HEK293 (cell line): ENCODE data around the gene TMEM135.

Source experiments
- CTCF ChIA-PET: fragments of 350-600 bp; formaldehyde crosslinking; extraction: SDS; loops from one replicate; lab custom pipeline; 2021; ENCODE audit warnings: antibody characterized with exemption; lab: Yijun Ruan, JAX
- POLR2A ChIA-PET: fragments of 300-600 bp; formaldehyde crosslinking; extraction: SDS; loops from one replicate; lab custom pipeline; 2020; ENCODE audit warnings: antibody characterized with exemption, inconsistent platforms; lab: Yijun Ruan, JAX
- H3K27ac ChIP-seq: fragments of 200-500 bp; sonication (Bioruptor generic); 2 replicates; pipeline ENCODE4 v1.5.1; 2014; ENCODE audit warnings: low read depth, low read length, control low read depth, inconsistent platforms; ENCODE audit errors: extremely low read depth
- H3K36me3 ChIP-seq, 2 experiments: fragments of 200-500 bp in 1 of 2; sonication (Bioruptor generic) in 1 of 2; 1 replicate in 1 of 2; 2 replicates in 1 of 2; pipeline ENCODE4 v1.5.1; 2014 to 2017; ENCODE audit warnings: inconsistent platforms in 2 of 2, low read length in 2 of 2; ENCODE audit not compliant: control insufficient read depth in 2 of 2, insufficient read depth in 1 of 2
- H3K4me1 ChIP-seq: fragments of 200-500 bp; sonication (Bioruptor generic); 2 replicates; pipeline ENCODE4 v1.5.1; 2014; ENCODE audit warnings: mild to moderate bottlenecking, low read length, inconsistent platforms; ENCODE audit not compliant: control insufficient read depth, insufficient read depth
- H3K4me3 ChIP-seq: 2 replicates; pipeline ENCODE4 v1.5.1; 2011; ENCODE audit warnings: low read depth, mild to moderate bottlenecking, control low read depth, low read length, moderate library complexity
- H3K9me3 ChIP-seq: fragments of 200-500 bp; sonication (Bioruptor generic); 2 replicates; pipeline ENCODE4 v1.5.1; 2014; ENCODE audit warnings: low read depth, low read length, inconsistent platforms; ENCODE audit not compliant: control insufficient read depth, insufficient read depth
- ATF2 ChIP-seq: fragments of 450-650 bp; formaldehyde crosslinking; IDR thresholded peaks from 2 replicates; pipeline ENCODE4 v1.5.1; 2016; ENCODE audit warnings: missing biosample characterization, missing genetic modification characterization, low read depth
- BCL11B ChIP-seq: fragments of 450-650 bp; formaldehyde crosslinking; IDR thresholded peaks from 2 replicates; pipeline ENCODE4 v1.5.1; 2016; ENCODE audit warnings: low read depth, missing biosample characterization, missing genetic modification characterization
- FEZF1 ChIP-seq: fragments of 450-650 bp; formaldehyde crosslinking; IDR thresholded peaks from 2 replicates; pipeline ENCODE4 v1.5.1; 2016; ENCODE audit warnings: missing biosample characterization, missing genetic modification characterization
- GLI2 ChIP-seq: fragments of 450-650 bp; formaldehyde crosslinking; IDR thresholded peaks from 2 replicates; pipeline ENCODE4; 2017; ENCODE audit warnings: missing biosample characterization, missing genetic modification characterization, low read depth, borderline replicate concordance
- KLF17 ChIP-seq: fragments of 450-650 bp; formaldehyde crosslinking; IDR thresholded peaks from 2 replicates; pipeline ENCODE4 v1.5.1; 2016; ENCODE audit warnings: missing biosample characterization, missing genetic modification characterization
- MZF1 ChIP-seq: fragments of 450-650 bp; formaldehyde crosslinking; IDR thresholded peaks from 2 replicates; pipeline ENCODE4 v1.5.1; 2017; ENCODE audit warnings: missing biosample characterization, missing genetic modification characterization, borderline replicate concordance
- SETDB1 ChIP-seq: IDR thresholded peaks from one replicate; pipeline ENCODE4 v1.6.1; 2017; ENCODE audit warnings: mild to moderate bottlenecking, low read length, moderate library complexity, mixed read lengths; ENCODE audit not compliant: insufficient read length
- ZBTB11 ChIP-seq: fragments of 450-650 bp; formaldehyde crosslinking; conservative IDR thresholded peaks from 2 replicates; pipeline ENCODE4 v1.5.1; 2016; ENCODE audit warnings: low read depth, missing biosample characterization, missing genetic modification characterization
- ZBTB17 ChIP-seq: fragments of 450-650 bp; formaldehyde crosslinking; IDR thresholded peaks from 2 replicates; pipeline ENCODE4 v1.5.1; 2016; ENCODE audit warnings: missing biosample characterization, missing genetic modification characterization
- ZBTB21 ChIP-seq: fragments of 450-650 bp; formaldehyde crosslinking; IDR thresholded peaks from 2 replicates; pipeline ENCODE4 v1.5.1; 2017; ENCODE audit warnings: missing biosample characterization, missing genetic modification characterization
- ZBTB49 ChIP-seq: fragments of 450-650 bp; formaldehyde crosslinking; IDR thresholded peaks from 2 replicates; pipeline ENCODE4 v1.5.1; 2016; ENCODE audit warnings: missing biosample characterization, missing genetic modification characterization, low read depth
- ZBTB7A ChIP-seq: fragments of 450-650 bp; formaldehyde crosslinking; IDR thresholded peaks from 2 replicates; pipeline ENCODE4 v1.5.1; 2016; ENCODE audit warnings: low read depth, missing biosample characterization, missing genetic modification characterization
- ZNF174 ChIP-seq: fragments of 450-650 bp; formaldehyde crosslinking; IDR thresholded peaks from 2 replicates; pipeline ENCODE4 v1.5.0; 2017; ENCODE audit warnings: missing biosample characterization, mild to moderate bottlenecking, missing genetic modification characterization
- ZNF223 ChIP-seq: fragments of 450-650 bp; formaldehyde crosslinking; IDR thresholded peaks from 2 replicates; pipeline ENCODE4 v1.5.1; 2016; ENCODE audit warnings: missing biosample characterization, missing genetic modification characterization
- ZNF266 ChIP-seq: fragments of 450-650 bp; formaldehyde crosslinking; IDR thresholded peaks from 2 replicates; pipeline ENCODE4 v1.5.1; 2016; ENCODE audit warnings: missing biosample characterization, missing genetic modification characterization, low read depth
- ZNF302 ChIP-seq: fragments of 450-650 bp; formaldehyde crosslinking; IDR thresholded peaks from 2 replicates; pipeline ENCODE4 v1.5.1; 2016; ENCODE audit warnings: missing biosample characterization, missing genetic modification characterization, low read depth
- ZNF311 ChIP-seq: fragments of 450-650 bp; formaldehyde crosslinking; IDR thresholded peaks from 2 replicates; pipeline ENCODE4 v1.5.1; 2017; ENCODE audit warnings: missing biosample characterization, missing genetic modification characterization, borderline replicate concordance
- ZNF350 ChIP-seq: fragments of 450-650 bp; formaldehyde crosslinking; IDR thresholded peaks from 2 replicates; pipeline ENCODE4 v1.5.0; 2017; ENCODE audit warnings: missing biosample characterization, mild to moderate bottlenecking, missing genetic modification characterization
- ZNF366 ChIP-seq: fragments of 450-650 bp; formaldehyde crosslinking; conservative IDR thresholded peaks from 2 replicates; pipeline ENCODE4 v1.5.1; 2016; ENCODE audit warnings: missing biosample characterization, missing genetic modification characterization
- ZNF391 ChIP-seq: fragments of 450-650 bp; formaldehyde crosslinking; IDR thresholded peaks from 2 replicates; pipeline ENCODE4 v1.5.1; 2016; ENCODE audit warnings: low read depth, missing biosample characterization, missing genetic modification characterization, borderline replicate concordance
- ZNF416 ChIP-seq: fragments of 450-650 bp; formaldehyde crosslinking; IDR thresholded peaks from 2 replicates; pipeline ENCODE4 v1.5.1; 2016; ENCODE audit warnings: missing biosample characterization, missing genetic modification characterization
- ZNF473 ChIP-seq: fragments of 450-650 bp; formaldehyde crosslinking; IDR thresholded peaks from 2 replicates; pipeline ENCODE4 v1.5.1; 2017; ENCODE audit warnings: missing biosample characterization, missing genetic modification characterization
- ZNF548 ChIP-seq: fragments of 450-650 bp; formaldehyde crosslinking; IDR thresholded peaks from 2 replicates; pipeline ENCODE4 v1.5.1; 2016; ENCODE audit warnings: missing biosample characterization, missing genetic modification characterization
- ZNF555 ChIP-seq: fragments of 450-650 bp; formaldehyde crosslinking; conservative IDR thresholded peaks from 2 replicates; pipeline ENCODE4 v1.5.1; 2017; ENCODE audit warnings: missing biosample characterization, mild to moderate bottlenecking, missing genetic modification characterization, inconsistent platforms
- ZNF585B ChIP-seq: fragments of 450-650 bp; formaldehyde crosslinking; IDR thresholded peaks from 2 replicates; pipeline ENCODE4 v1.5.1; 2016; ENCODE audit warnings: missing biosample characterization, missing genetic modification characterization
- ZNF621 ChIP-seq: fragments of 450-650 bp; formaldehyde crosslinking; IDR thresholded peaks from 2 replicates; pipeline ENCODE4 v1.5.1; 2017; ENCODE audit warnings: missing biosample characterization, missing genetic modification characterization
- ZNF629 ChIP-seq: fragments of 450-650 bp; formaldehyde crosslinking; IDR thresholded peaks from 2 replicates; pipeline ENCODE4 v1.5.1; 2017; ENCODE audit warnings: missing biosample characterization, missing genetic modification characterization
- ZXDB ChIP-seq: fragments of 450-650 bp; formaldehyde crosslinking; IDR thresholded peaks from 2 replicates; pipeline ENCODE4 v1.5.1; 2016; ENCODE audit warnings: missing biosample characterization, missing genetic modification characterization

TMEM135 gene

DNA sequence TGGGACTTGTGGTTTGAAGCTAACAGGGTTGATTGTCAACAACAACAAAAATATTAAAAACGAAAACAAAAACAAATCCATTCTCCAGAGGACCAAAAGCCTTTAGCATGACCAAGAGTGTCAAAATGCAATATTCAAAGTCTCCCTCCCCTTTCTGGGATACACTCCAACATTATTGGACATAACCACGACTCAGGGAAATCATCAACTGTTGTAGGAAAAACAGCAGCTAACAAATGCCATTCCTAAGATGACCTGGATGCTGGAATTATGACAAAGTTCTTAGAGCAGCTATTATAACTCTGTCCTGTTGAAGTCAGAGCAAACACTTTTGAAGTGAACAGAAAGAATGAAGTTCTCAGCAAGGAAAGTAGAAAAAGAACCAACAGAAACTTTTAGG is 143.0 kb downstream of the TMEM135 start:
- no peaks in the 10 kb centered on the region for H3K4me1 ChIP-seq
- CTCF ChIA-PET: interaction anchor here (0.6 kb wide), 1 partner anchor 44 kb away, joined by 3 read pairs; no protein-coding TSS in a partner anchor
- H3K36me3 ChIP-seq: no peaks in the 10 kb centered on the region; a peak in 1 of 3 replicates
- no peaks in the 10 kb centered on the region for H3K9me3 ChIP-seq
- no peak for TF ChIP-seq ZNF223
- no peak for TF ChIP-seq ZNF585B (tag by site-specific recombination)
- TF ChIP-seq BCL11B (tag by site-specific recombination): no peak
- TF ChIP-seq ZNF266 (tag by site-specific recombination): no peak
- TF ChIP-seq ZBTB7A (tag by site-specific recombination): no peak
- no peak for TF ChIP-seq ZNF391 (tag by site-specific recombination)
- no peak for TF ChIP-seq ZNF621 (tag by site-specific recombination)
- no peak for TF ChIP-seq ZXDB (tag by site-specific recombination)
- TF ChIP-seq ZNF555 (tag by site-specific recombination): no peak
- no peak for TF ChIP-seq ZNF302 (tag by site-specific recombination)
- no peak for TF ChIP-seq ZNF416 (tag by site-specific recombination)
- H3K27ac ChIP-seq: no peak overlapping the region
- H3K4me3 ChIP-seq: no peak overlapping the region
- POLR2A ChIA-PET: no interaction called here

DNA sequence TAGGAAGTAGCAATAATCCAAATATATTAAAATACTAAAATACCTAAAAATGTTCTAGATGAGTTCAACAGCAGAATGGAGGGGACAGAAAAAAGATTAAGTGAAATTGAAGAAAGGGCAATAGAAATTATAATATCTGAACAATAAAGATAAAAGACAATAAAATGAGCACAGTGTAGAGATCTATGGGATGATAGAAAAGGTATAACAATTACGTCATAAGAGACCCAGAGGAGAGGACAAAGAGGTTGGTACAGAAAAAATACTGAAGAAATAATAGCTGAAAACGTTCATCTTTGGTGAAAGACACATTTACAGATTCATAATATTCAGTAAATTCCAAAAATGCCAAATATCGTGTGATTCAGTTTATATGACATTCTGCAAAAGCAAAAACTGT is 143.4 kb downstream of the TMEM135 start:
- CTCF ChIA-PET: interaction anchor here (0.6 kb wide), 1 partner anchor 43 kb away, joined by 3 read pairs; no protein-coding TSS in a partner anchor
- POLR2A ChIA-PET: no interaction called here
- TF ChIP-seq ZBTB49 (tag by site-specific recombination): no peak
- peak; percentile 50; the same call in 1 of the 2 replicates for TF ChIP-seq ZNF629 (tag by site-specific recombination)
- no peak for TF ChIP-seq ZNF350 (tag by site-specific recombination)
- no peak for TF ChIP-seq SETDB1
- peak; percentile 91 for TF ChIP-seq ATF2 (tag by site-specific recombination)
- no peak for TF ChIP-seq MZF1
- no peak for TF ChIP-seq ZBTB21 (tag by site-specific recombination)
- no peak for TF ChIP-seq ZNF311 (tag by site-specific recombination)
- TF ChIP-seq ZBTB11: no peak
- no peak for TF ChIP-seq ZNF174 (tag by site-specific recombination)
- TF ChIP-seq ZNF548: no peak
- TF ChIP-seq ZNF366: no peak
- no peak for TF ChIP-seq GLI2 (tag by site-specific recombination)
- peak; percentile 39; the same call in 1 of the 2 replicates for TF ChIP-seq FEZF1 (tag by site-specific recombination)
- 0 out of 2 replicates have a peak, but pooled peaks have one; percentile 11 for TF ChIP-seq ZBTB17 (tag by site-specific recombination)
- TF ChIP-seq ZNF473 (tag by site-specific recombination): no peak
- no peak for TF ChIP-seq KLF17 (tag by site-specific recombination)

More for the DNA sequence above, 143.4 kb downstream of the TMEM135 start:
- no peak overlapping the region for H3K27ac ChIP-seq
- H3K4me1 ChIP-seq: no peaks in the 10 kb centered on the region
- H3K9me3 ChIP-seq: no peaks in the 10 kb centered on the region
- H3K36me3 ChIP-seq: no peaks in the 10 kb centered on the region; a peak in 1 of 3 replicates
- no peak overlapping the region for H3K4me3 ChIP-seq
